K562 (cell line): ENCODE data around the gene ZNF473. TPM values are rescaled to one million over a fixed set of nuclear protein-coding genes. Genes with fewer than 3 reads are reported as not detected.

ENCODE experiments used
- ATAC-seq: fragments of 200-7000 bp; cut with Tn5 transposase; 3 replicates; pipeline ENCODE4 v1.9.1; 2020; ENCODE audit warnings: moderate library complexity
- BruUV-seq: library from RNA; stranded (reverse); fragments of 400-500 nt; replicated peaks from 2 replicates; lab custom pipeline; 2021; lab: Mats Ljungman, UMichigan
- CTCF ChIA-PET: fragments of 300-600 bp; formaldehyde crosslinking; extraction: SDS; loops from one replicate; lab custom pipeline; 2021; ENCODE audit warnings: low intra/inter-chr PET ratio; lab: Yijun Ruan, JAX
- POLR2A ChIA-PET: fragments of 300-600, 350-650 bp; sonication (Branson Sonifier 250); formaldehyde crosslinking; extraction: SDS; loops from one replicate; lab custom pipeline; 2021; ENCODE audit warnings: antibody characterized with exemption, inconsistent platforms; lab: Yijun Ruan, JAX
- DNase-seq, 4 experiments: peaks; one replicate each; pipeline versions ENCODE4 v3.0.0 to v3.0.0-alpha.2; 2011 to 2018; ENCODE audit warnings: low spot score in 3 of 4, mixed read lengths in 3 of 4; ENCODE audit errors: extremely low read depth in 1 of 4
- FAIRE-seq: peaks from 2 replicates; lab custom pipeline; 2011; peaks lifted over from hg19 to GRCh38; lab: Jason Lieb, UNC
- H2AFZ ChIP-seq: 2 replicates; pipeline ENCODE4 v1.6.0; 2011; ENCODE audit warnings: low read depth, low read length, control low read depth, inconsistent platforms
- H3K27ac ChIP-seq: fragments of 200-600 bp; 3 replicates; pipeline ENCODE4 v1.8.0; 2011; ENCODE audit warnings: low read depth, mild to moderate bottlenecking, control low read depth, inconsistent platforms, low read length, moderate library complexity, mixed read lengths; ENCODE audit errors: extremely low read depth
- H3K27me3 ChIP-seq, 2 experiments: fragments of 300-600 bp in 1 of 2; 2 replicates in 1 of 2; 3 replicates in 1 of 2; pipeline versions ENCODE4 v1.6.0 to v1.8.0; 2011; ENCODE audit warnings: inconsistent platforms in 2 of 2, low read length in 2 of 2, mild to moderate bottlenecking in 1 of 2, mixed read lengths in 1 of 2, moderate library complexity in 1 of 2; ENCODE audit not compliant: control insufficient read depth in 2 of 2, insufficient read depth in 2 of 2
- H3K36me3 ChIP-seq: fragments of 300-600 bp; 3 replicates; pipeline ENCODE4 v1.8.0; 2011; ENCODE audit warnings: mild to moderate bottlenecking, low read length, inconsistent platforms; ENCODE audit not compliant: control insufficient read depth, insufficient read depth
- H3K4me1 ChIP-seq, 2 experiments: fragments of 200-600 bp in 1 of 2; replicated peaks in 1 of 2; 2 replicates in 1 of 2; 3 replicates in 1 of 2; pipeline versions ENCODE4 v1.5.1 to v1.8.0; 2011; ENCODE audit warnings: inconsistent platforms in 2 of 2, low read length in 2 of 2, mild to moderate bottlenecking in 1 of 2, mixed read lengths in 1 of 2, moderate library complexity in 1 of 2; ENCODE audit not compliant: control insufficient read depth in 2 of 2, insufficient read depth in 2 of 2
- H3K4me2 ChIP-seq: 2 replicates; pipeline ENCODE4 v1.6.1; 2011; ENCODE audit warnings: low read length, control low read depth, inconsistent platforms, mixed read lengths; ENCODE audit not compliant: insufficient read depth
- H3K4me3 ChIP-seq: fragments of 200-600 bp; sonication (generic), shearing (Covaris generic); 2 replicates; pipeline ENCODE4 v1.5.1; 2016; ENCODE audit warnings: control low read depth, inconsistent platforms
- H3K79me2 ChIP-seq: fragments of 200-600 bp; 3 replicates; pipeline ENCODE4 v1.8.0; 2011; ENCODE audit warnings: low read length, inconsistent platforms; ENCODE audit not compliant: control insufficient read depth, insufficient read depth
- H3K9ac ChIP-seq, 2 experiments: 2 replicates each; pipeline versions ENCODE4 v1.6.0 to v1.6.1; 2011; ENCODE audit warnings: low read depth in 2 of 2, low read length in 2 of 2, control low read depth in 1 of 2, inconsistent platforms in 1 of 2, mild to moderate bottlenecking in 1 of 2, mixed read lengths in 1 of 2; ENCODE audit not compliant: insufficient read depth in 1 of 2
- H3K9me1 ChIP-seq: one replicate; pipeline ENCODE4 v1.6.0; 2011; ENCODE audit warnings: inconsistent platforms, mild to moderate bottlenecking, low read length, moderate library complexity; ENCODE audit not compliant: control insufficient read depth, insufficient read depth
- H3K9me3 ChIP-seq: replicated peaks from 2 replicates; pipeline ENCODE4 v1.5.1; 2011; ENCODE audit warnings: low read depth, low read length, inconsistent platforms; ENCODE audit not compliant: control insufficient read depth, insufficient read depth
- H4K20me1 ChIP-seq: replicated peaks from 2 replicates; pipeline ENCODE4 v1.6.1; 2011; ENCODE audit warnings: low read length, inconsistent platforms, mixed read lengths; ENCODE audit not compliant: control insufficient read depth, insufficient read depth
- CBX2 ChIP-seq: fragments of 200-600 bp; sonication (generic); IDR thresholded peaks from one replicate; pipeline ENCODE4 v1.6.1; 2012; ENCODE audit warnings: mild to moderate bottlenecking, low read length, inconsistent platforms; ENCODE audit not compliant: insufficient read depth, poor library complexity, severe bottlenecking
- KLF10 ChIP-seq: fragments of 250-450 bp; sonication (Bioruptor Pico); IDR thresholded peaks from 2 replicates; pipeline ENCODE4 v1.6.1; 2021; ENCODE audit warnings: matching md5 sums
- POLR2AphosphoS2 ChIP-seq: IDR thresholded peaks from 2 replicates; pipeline ENCODE4 v1.6.1; 2012; ENCODE audit warnings: low read length, improper control_type of control experiment
- SIX5 ChIP-seq, 2 experiments: IDR thresholded peaks; 2 replicates each; pipeline ENCODE4 v1.6.1; 2011; ENCODE audit warnings: low read length in 2 of 2, borderline replicate concordance in 1 of 2, low read depth in 1 of 2, mild to moderate bottlenecking in 1 of 2, moderate library complexity in 1 of 2; ENCODE audit not compliant: insufficient read depth in 1 of 2
- YY1 ChIP-seq, 3 experiments: IDR thresholded peaks; 2 replicates each; pipeline ENCODE4 v1.6.1; 2011; ENCODE audit warnings: low read length in 2 of 3, mild to moderate bottlenecking in 2 of 3, moderate library complexity in 2 of 3, borderline replicate concordance in 1 of 3, control low read depth in 1 of 3, low read depth in 1 of 3; ENCODE audit not compliant: insufficient read depth in 3 of 3, insufficient replicate concordance in 2 of 3, control insufficient read depth in 1 of 3, insufficient read length in 1 of 3; ENCODE audit errors: extremely low read depth in 1 of 3
- WGBS: fragments of 100-300 bp; shearing (Covaris generic); methylation state at CpG from one replicate; pipeline ENCODE4 v1.1.6; 2016; ENCODE audit warnings: low coverage, mixed read lengths; ENCODE audit not compliant: insufficient coverage; ENCODE audit errors: missing lambda C conversion rate; 5-methylcytosine and 5-hydroxymethylcytosine counted together
- in situ Hi-C: fragments of 300-500 bp; cut with MboI; formaldehyde crosslinking; loops from 4 replicates; pipeline ENCODE4 v1.15.0; 2018; ENCODE audit warnings: inconsistent platforms, mixed read lengths
- intact Hi-C: fragments of 100-400 bp; cut with micrococcal nuclease; formaldehyde crosslinking; loops from 2 replicates; pipeline ENCODE4 v1.14.2; 2022
- polyA plus RNA-seq, 8 experiments: library from polyadenylated mRNA; depleted of rRNA in 4 of 8; stranded (reverse) in 5 of 8; unstranded in 3 of 8; fragments of >200 nt; fragmentation: Nextera tagmentation in 2 of 8; fragmentation: Illumina TruSeq in 1 of 8; extraction: Ambion mirVana in 2 of 8; extraction: Trizol in 1 of 8; gene quantifications; 2 replicates each; pipeline versions ENCODE4 v1.2.1 to v1.2.3, GENCODE V29; 2011 to 2014; ENCODE audit warnings: inconsistent platforms in 1 of 8, missing spikeins in 1 of 8
- total RNA-seq, 7 experiments: library from RNA; depleted of rRNA in 6 of 7; stranded (reverse); fragments of >200 nt in 6 of 7; fragmentation: Illumina TruSeq in 2 of 7; extraction: Trizol in 2 of 7; gene quantifications; 2 replicates each; pipeline versions ENCODE4 v1.2.1 to v1.2.3, GENCODE V29; 2011 to 2021; ENCODE audit warnings: low replicate concordance in 1 of 7

Gene ZNF473
- total and polyA plus RNA-seq, 9 of the 15 experiments (the other 6 are each of a cell fraction or from before 2014, with no cell fraction given), result 8.2 to 34.0 (median 28.5) TPM

- POLR2A ChIA-PET, result interaction anchor here (1.2 to 1.8 kb wide), 3 partner anchors 10 to 57 kb away, joined by 3 to 7 read pairs (median 5); partner anchors contain the start of genes ATF5 and NUP62
- Histone ChIP-seq H3K4me2 (no peak overlapping the region), H3K9ac (no peak overlapping the region), H3K27me3 (no peaks in the 10 kb centered on the region), H3K9me3 (no peaks in the 10 kb centered on the region), H3K4me3 (no peak overlapping the region), H2AFZ (no peak overlapping the region), H3K9me1 (peaks cover 3% of the 10 kb centered on the region), H3K4me1 (peaks cover 13 to 20% of the 10 kb centered on the region in 2 experiments; a peak in 4 of 5 replicates), H4K20me1 (peaks cover 26% of the 10 kb centered on the region), H3K79me2 (no peaks in the 10 kb centered on the region), H3K36me3 (peaks cover 24% of the 10 kb centered on the region; the same call in 2 of the 3 replicates), H3K27ac (no peak overlapping the region)
- no TSS peak for BruUV-seq
- ATAC-seq, result no peak
- no peak for TF ChIP-seq YY1 (IDR thresholded peaks at IDR 0.05; ENCODE audit: borderline replicate concordance in 1 of 3, control insufficient read depth in 1 of 3, extremely low read depth in 1 of 3, insufficient read depth in 3 of 3, insufficient read length in 1 of 3, insufficient replicate concordance in 2 of 3, low read depth in 1 of 3, low read length in 2 of 3)
- TF ChIP-seq POLR2AphosphoS2, result no peak
- TF ChIP-seq SIX5 (IDR thresholded peaks at IDR 0.05; ENCODE audit: borderline replicate concordance in 1 of 2, insufficient read depth in 1 of 2, low read depth in 1 of 2, low read length in 2 of 2), result no peak
- TF ChIP-seq KLF10, result no peak
- TF ChIP-seq CBX2, result no peak
- CTCF ChIA-PET, result interaction anchor here (1.4 kb wide), 1 partner anchor 49 kb away, joined by 4 read pairs; no protein-coding TSS in a partner anchor
- 77% methylated on average over 10 of the region's 10 CpGs for WGBS
- no peak for DNase-seq
- intact Hi-C loops, result no loop called here
- FAIRE-seq, result no peak
- in situ Hi-C loops, result no loop called here
These were observed 39.5 kb upstream of the ZNF473 start for GRCh38 chr19:49986354-49986753.
